Urothelium cell line (cell line): ENCODE results near the gene PPP1R3G.
"Not testable (repeated sequence)": the region's sequence is repeated elsewhere in the genome, so short reads cannot be mapped to it uniquely, and the experiment has no call there.

Experiments used
- DNase-seq: peaks from one replicate; pipeline ENCODE4 v3.0.0; 2011; ENCODE audit warnings: low spot score, mixed read lengths
- FAIRE-seq: peaks from 2 replicates; lab custom pipeline; 2011; peaks lifted over from hg19 to GRCh38; lab: Jason Lieb, UNC

PPP1R3G gene

GRCh38 chr6:5084781-5085647, at the start of gene PPP1R3G:
PPP1R3G (plus strand) TSS chr6:5085341; CDS start chr6:5085486, 145 bp downstream.
- DNase-seq: no peak
- FAIRE-seq: no peak

GRCh38 chr6:5036269-5036668, 48.9 kb upstream of the PPP1R3G start:
- DNase-seq (peak; percentile 36), FAIRE-seq (no peak)

GRCh38 chr6:5041955-5042354, 43.2 kb upstream of the PPP1R3G start:
- no peak for FAIRE-seq

GRCh38 chr6:5042436-5042835, 42.7 kb upstream of the PPP1R3G start:
- FAIRE-seq: no peak
- DNase-seq: no peak

More at GRCh38 chr6:5041955-5042354, 43.2 kb upstream of the PPP1R3G start:
- no peak for DNase-seq

- FAIRE-seq (no peak), DNase-seq (no peak)
Observed at GRCh38 chr6:5044866-5045265, 40.3 kb upstream of the PPP1R3G start.

- no peak for DNase-seq
- FAIRE-seq: no peak
Observed at GRCh38 chr6:5045416-5045815, 39.7 kb upstream of the PPP1R3G start.

- FAIRE-seq (no peak), DNase-seq (no peak)
Observed at GRCh38 chr6:5046430-5046829, 38.7 kb upstream of the PPP1R3G start.

GRCh38 chr6:5050009-5050408, 35.1 kb upstream of the PPP1R3G start:
- no peak for FAIRE-seq
- no peak for DNase-seq

GRCh38 chr6:5051394-5051793, 33.7 kb upstream of the PPP1R3G start:
- DNase-seq (no peak), FAIRE-seq (no peak)

GRCh38 chr6:5053038-5053437, 32.1 kb upstream of the PPP1R3G start:
- FAIRE-seq: no peak
- DNase-seq: no peak

- DNase-seq (no peak), FAIRE-seq (no peak)
Observed at GRCh38 chr6:5053864-5054244, 31.3 kb upstream of the PPP1R3G start.

GRCh38 chr6:5054245-5054873, 30.8 kb upstream of the PPP1R3G start:
- DNase-seq (no peak), FAIRE-seq (no peak)

- no peak for DNase-seq
- no peak for FAIRE-seq
Observed at GRCh38 chr6:5055118-5055517, 30.0 kb upstream of the PPP1R3G start.

- DNase-seq (no peak), FAIRE-seq (no peak)
Observed at GRCh38 chr6:5058254-5058653, 26.9 kb upstream of the PPP1R3G start.

GRCh38 chr6:5059036-5059896, 25.9 kb upstream of the PPP1R3G start:
- DNase-seq (no peak), FAIRE-seq (no peak)

- not testable (repeated sequence) for FAIRE-seq, DNase-seq
Observed at GRCh38 chr6:5060439-5060838, 24.7 kb upstream of the PPP1R3G start.

- FAIRE-seq (no peak), DNase-seq (no peak)
Observed at GRCh38 chr6:5061152-5061551, 24.0 kb upstream of the PPP1R3G start.

- DNase-seq (no peak), FAIRE-seq (no peak)
Observed at GRCh38 chr6:5063617-5064016, 21.5 kb upstream of the PPP1R3G start.

GRCh38 chr6:5066456-5067093, 18.6 kb upstream of the PPP1R3G start:
- no peak for FAIRE-seq
- no peak for DNase-seq

- FAIRE-seq (no peak), DNase-seq (no peak)
Observed at GRCh38 chr6:5067305-5067704, 17.8 kb upstream of the PPP1R3G start.
